ENCODE data around the gene SESN1.
A peak's percentile ranks its signal among the peaks of the same experiment; 100 is the strongest.

Gene SESN1

GRCh38 chr6:109104512-109104911 lies 9.9 kb upstream of the SESN1 start:
- TF ChIP-seq, protein P1, sequence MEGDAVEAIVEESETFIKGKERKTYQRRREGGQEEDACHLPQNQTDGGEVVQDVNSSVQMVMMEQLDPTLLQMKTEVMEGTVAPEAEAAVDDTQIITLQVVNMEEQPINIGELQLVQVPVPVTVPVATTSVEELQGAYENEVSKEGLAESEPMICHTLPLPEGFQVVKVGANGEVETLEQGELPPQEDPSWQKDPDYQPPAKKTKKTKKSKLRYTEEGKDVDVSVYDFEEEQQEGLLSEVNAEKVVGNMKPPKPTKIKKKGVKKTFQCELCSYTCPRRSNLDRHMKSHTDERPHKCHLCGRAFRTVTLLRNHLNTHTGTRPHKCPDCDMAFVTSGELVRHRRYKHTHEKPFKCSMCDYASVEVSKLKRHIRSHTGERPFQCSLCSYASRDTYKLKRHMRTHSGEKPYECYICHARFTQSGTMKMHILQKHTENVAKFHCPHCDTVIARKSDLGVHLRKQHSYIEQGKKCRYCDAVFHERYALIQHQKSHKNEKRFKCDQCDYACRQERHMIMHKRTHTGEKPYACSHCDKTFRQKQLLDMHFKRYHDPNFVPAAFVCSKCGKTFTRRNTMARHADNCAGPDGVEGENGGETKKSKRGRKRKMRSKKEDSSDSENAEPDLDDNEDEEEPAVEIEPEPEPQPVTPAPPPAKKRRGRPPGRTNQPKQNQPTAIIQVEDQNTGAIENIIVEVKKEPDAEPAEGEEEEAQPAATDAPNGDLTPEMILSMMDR (IDR thresholded peaks at IDR 0.05; ENCODE audit: low read depth, low read length, missing control alignments), result no peak
- no peak for DNase-seq (ENCODE audit: extremely low read depth, low read depth)
- H3K4me3 ChIP-seq (replicated peaks; ENCODE audit: low read depth, low read length), result no peak overlapping the region

DNA sequence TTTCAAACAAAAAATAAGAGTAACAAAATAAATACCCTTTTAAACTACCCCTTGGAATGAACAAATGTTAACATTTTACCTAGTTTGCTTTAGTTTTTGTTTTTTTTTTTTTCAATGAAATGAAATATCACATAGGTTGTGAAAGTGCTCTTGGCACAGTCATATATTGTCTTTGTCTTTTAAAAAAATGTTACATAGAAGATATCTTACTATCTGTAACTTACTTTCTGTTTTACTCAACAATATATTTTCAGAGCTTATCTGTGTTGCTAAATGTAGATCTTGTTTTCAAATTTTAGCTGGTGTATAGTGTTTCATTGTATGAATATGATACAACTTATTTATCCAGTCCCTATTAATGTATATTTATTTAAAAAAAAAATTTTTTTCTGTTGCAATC lies 9.3 kb upstream of the SESN1 start:
- no peak for DNase-seq (ENCODE audit: extremely low read depth, low read depth)
- TF ChIP-seq, protein P1 (IDR thresholded peaks at IDR 0.05; ENCODE audit: low read depth, low read length, missing control alignments), result no peak
- no peak overlapping the region for H3K4me3 ChIP-seq (replicated peaks; ENCODE audit: low read depth, low read length)

GRCh38 chr6:109102762-109103161 lies 8.1 kb upstream of the SESN1 start:
- TF ChIP-seq, protein P1 (IDR thresholded peaks at IDR 0.05; ENCODE audit: low read depth, low read length, missing control alignments), result no peak
- no peak for DNase-seq (ENCODE audit: extremely low read depth, low read depth)

GRCh38 chr6:109097661-109098060 lies 3.0 kb upstream of the SESN1 start:
- no peak overlapping the region for H3K4me3 ChIP-seq (replicated peaks; ENCODE audit: low read depth, low read length)
- no peak for DNase-seq (ENCODE audit: extremely low read depth, low read depth)
- TF ChIP-seq, protein P1 (IDR thresholded peaks at IDR 0.05; ENCODE audit: low read depth, low read length, missing control alignments), result no peak

More at GRCh38 chr6:109102762-109103161, 8.1 kb upstream of the SESN1 start:
- no peak overlapping the region for H3K4me3 ChIP-seq (replicated peaks; ENCODE audit: low read depth, low read length)

GRCh38 chr6:109096208-109096607 lies 1.6 kb upstream of the SESN1 start:
- TF ChIP-seq, protein P1 (IDR thresholded peaks at IDR 0.05; ENCODE audit: low read depth, low read length, missing control alignments), result no peak
- no peak for DNase-seq (ENCODE audit: extremely low read depth, low read depth)
- peak overlapping the region; percentile 88 for H3K4me3 ChIP-seq (replicated peaks; ENCODE audit: low read depth, low read length)

DNA sequence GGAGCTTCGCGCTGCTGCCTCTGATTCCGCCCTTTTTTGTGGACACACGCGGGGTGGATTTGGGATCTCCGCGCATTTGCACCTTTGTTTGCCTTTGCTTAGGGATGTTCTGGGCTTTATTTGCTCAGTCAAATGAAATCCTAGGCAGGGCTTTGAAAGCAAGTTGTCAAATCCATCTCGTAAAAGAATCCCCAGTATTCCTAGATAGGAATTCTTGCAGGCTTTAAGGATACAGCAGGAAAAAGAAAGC lies 1.1 kb upstream of the SESN1 start:
- peak overlapping the region; percentile 88 for H3K4me3 ChIP-seq (replicated peaks; ENCODE audit: low read depth, low read length)
- TF ChIP-seq, protein P1 (IDR thresholded peaks at IDR 0.05; ENCODE audit: low read depth, low read length, missing control alignments), result no peak
- DNase-seq (ENCODE audit: extremely low read depth, low read depth), result no peak

DNA sequence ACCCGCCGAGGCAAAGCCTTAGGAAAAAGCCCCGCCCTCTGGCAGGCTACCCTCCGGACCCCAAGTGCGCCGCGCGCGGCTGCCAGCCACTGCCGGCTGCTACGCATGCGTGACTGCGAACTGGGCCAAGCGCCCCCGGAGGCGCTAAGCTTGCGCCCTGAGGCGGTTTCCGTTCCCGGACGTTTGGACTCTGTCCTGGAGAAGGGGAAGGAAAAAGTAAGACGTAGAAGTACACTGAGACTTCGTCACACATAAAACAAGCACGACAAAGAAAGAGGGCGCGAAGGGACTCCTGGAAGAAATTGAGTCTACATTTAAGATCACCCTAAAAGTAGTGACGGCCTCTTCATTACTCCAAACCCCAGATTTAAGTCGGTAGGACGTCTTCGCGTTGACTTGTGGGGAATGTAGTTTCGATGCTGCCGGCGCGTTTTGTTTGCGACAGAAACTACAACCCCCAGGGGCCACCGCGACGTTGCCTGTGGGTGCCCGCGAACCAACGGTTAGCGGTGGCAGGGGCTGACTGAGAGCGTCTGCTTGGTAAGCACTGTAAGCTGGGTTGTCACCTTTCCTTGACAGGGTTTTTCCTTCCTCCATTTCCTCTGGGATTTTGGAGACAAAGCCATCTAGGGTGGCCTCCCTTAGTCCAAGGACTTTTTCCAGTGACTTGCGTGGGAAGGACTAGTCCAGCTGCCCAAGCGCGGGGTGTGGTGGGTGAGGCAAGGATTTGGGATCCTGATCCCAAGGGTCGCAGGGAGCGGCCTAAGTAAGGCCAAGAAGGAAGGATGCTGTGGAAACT lies 589 bp upstream of the SESN1 start, which contains the start of gene CEP57L1:
Gene CEP57L1 (plus strand): TSS at position 472 of the 799 bp plus-strand sequence. CDS start 49,715 bp downstream, outside the sequence.
- peak within 1 kb of the TSS; percentile 88 for H3K4me3 ChIP-seq (replicated peaks; ENCODE audit: low read depth, low read length)
- TF ChIP-seq, protein P1 (IDR thresholded peaks at IDR 0.05; ENCODE audit: low read depth, low read length, missing control alignments), result no peak
- DNase-seq (ENCODE audit: extremely low read depth, low read depth), result peak; percentile 88
